Pons (tissue), 1 donor: ENCODE measurements around the gene NIPSNAP3A.

Source experiments
- DNase-seq: peaks from one replicate; pipeline ENCODE4 v3.0.0-alpha.2; 2016; ENCODE audit warnings: low spot score

The NIPSNAP3A gene

DNA sequence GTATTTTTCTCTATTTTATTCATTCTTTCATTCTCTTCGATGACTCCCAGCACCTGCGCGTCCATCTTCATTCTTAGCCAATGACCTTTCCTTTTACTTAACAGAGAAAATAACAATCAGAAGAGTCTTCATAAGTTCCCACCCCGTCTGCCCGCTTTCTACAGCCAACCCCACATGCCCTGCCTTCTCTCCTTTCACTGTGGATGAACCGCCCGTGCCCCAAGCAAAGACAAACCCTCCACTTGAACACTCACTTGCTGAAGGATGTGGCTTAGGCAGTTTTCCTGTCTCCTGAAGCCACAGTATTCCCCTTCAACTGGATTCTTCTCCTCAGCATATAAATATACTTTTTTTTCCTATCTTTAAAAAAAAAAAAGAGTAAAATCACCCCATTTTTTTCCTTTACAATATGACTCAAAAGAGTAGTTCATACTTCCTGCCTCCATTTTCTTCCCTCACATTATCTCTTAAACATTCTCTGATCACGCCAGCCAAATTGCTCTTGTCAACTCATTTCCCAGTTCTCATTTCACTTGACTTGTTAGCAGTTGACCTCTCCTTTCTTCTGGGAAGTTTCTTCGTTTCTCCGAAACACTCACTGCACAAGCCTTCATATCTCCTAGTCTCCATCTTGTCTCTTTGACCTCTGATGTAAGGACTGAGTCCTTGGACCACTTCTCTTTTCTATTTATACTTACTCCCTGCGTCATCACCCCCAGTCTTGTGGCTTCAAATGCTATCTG, 27.5 kb downstream of the NIPSNAP3A start:
- DNase-seq, result peak; percentile 72

GRCh38 chr9:104775574-104775936, 28.1 kb downstream of the NIPSNAP3A start:
- DNase-seq, result no peak

DNA sequence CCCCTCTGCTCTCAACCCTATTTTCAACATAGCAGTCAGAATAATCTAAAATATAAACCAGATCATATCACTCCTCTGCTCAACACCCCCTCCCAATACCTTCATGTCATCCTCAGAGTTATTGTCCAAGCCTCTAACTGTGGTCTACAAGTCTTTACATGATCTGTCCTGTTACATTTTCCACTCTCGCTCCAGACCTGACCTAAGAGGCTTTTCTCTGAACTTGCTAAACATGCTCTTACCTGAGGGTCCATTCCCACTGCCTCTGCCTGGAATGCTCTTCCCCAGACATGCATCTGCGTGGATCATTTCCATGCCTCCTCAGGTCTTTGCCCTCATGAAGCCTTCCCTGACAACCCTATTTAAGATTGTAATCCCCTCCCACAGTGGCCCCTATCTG, 28.5 kb downstream of the NIPSNAP3A start:
- DNase-seq, result no peak

- DNase-seq, result no peak
These were observed 29.3 kb downstream of the NIPSNAP3A start for GRCh38 chr9:104776797-104777196.

DNA sequence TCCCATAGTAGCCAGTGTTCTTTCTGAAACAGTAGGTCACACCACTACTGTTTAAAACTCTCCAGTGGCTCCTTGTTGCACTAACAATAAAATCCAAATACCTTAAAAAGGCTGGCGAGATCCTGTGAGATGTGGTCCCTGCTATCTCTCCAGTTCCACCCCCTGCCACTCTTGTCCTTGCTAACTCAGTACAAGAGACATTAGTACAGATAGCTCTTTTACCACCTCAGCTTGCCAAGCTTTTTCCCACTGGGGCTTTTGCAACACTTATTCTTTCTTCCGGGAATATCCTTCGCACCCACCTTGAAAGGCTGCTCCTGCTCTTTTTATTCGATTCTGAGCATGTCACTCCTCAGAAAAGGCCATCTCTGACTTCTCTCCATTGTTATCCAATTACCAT, 31.3 kb downstream of the NIPSNAP3A start:
- DNase-seq, result no peak

GRCh38 chr9:104779334-104779733, 31.9 kb downstream of the NIPSNAP3A start:
- no peak for DNase-seq

- DNase-seq, result peak; percentile 54
These were observed 32.6 kb downstream of the NIPSNAP3A start for GRCh38 chr9:104779946-104780535.

DNA sequence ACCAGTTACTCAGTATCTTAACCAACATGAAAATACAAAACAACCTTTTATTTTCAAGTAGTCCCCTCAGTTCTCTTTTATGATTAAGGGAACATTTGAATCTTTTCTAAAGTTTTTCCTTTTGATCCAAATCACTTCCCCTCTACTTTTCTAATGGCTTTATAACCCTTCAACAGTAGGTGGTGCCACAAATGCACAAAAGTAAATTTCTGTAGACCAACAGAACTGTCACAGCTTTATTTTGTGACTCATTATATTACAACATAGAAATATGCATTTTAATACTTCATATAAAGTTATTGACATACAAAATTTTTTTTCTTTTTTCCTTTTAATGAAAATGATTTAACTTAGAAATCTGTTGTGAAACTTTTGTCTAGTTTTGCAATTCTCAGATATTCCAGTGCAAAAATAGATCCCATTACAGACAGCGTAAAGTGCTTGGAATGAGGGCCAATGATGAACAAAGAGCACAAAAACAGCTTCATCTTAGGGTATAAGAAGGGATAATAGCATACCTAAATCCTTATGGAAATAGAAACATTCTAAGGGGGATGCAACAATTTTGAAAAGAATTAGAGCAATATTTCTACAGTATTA, 33.4 kb downstream of the NIPSNAP3A start:
- DNase-seq, result peak; percentile 72

- DNase-seq, result no peak
These were observed 36.1 kb downstream of the NIPSNAP3A start for GRCh38 chr9:104783588-104783987.

DNA sequence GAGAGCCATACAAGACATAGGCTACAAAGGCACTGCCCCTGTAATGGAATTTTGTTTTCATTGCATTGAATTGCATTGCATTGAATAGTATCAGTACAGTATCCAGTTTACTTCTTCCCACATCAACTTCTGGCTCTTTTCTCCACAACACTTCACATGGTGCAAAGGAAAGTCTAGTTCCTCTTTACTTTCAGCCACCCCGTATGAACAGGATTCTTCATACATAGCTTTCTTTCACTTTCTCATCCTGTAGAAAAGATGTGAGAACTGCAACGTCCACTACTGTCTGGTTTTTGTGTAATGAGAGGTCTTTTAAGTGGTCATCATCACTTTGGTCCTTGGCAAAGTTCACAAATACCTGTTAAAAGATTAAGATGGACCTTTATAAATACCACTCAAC, 36.6 kb downstream of the NIPSNAP3A start:
- peak; percentile 31 for DNase-seq

- DNase-seq, result no peak
These were observed 38.8 kb downstream of the NIPSNAP3A start for GRCh38 chr9:104786293-104786692.

DNA sequence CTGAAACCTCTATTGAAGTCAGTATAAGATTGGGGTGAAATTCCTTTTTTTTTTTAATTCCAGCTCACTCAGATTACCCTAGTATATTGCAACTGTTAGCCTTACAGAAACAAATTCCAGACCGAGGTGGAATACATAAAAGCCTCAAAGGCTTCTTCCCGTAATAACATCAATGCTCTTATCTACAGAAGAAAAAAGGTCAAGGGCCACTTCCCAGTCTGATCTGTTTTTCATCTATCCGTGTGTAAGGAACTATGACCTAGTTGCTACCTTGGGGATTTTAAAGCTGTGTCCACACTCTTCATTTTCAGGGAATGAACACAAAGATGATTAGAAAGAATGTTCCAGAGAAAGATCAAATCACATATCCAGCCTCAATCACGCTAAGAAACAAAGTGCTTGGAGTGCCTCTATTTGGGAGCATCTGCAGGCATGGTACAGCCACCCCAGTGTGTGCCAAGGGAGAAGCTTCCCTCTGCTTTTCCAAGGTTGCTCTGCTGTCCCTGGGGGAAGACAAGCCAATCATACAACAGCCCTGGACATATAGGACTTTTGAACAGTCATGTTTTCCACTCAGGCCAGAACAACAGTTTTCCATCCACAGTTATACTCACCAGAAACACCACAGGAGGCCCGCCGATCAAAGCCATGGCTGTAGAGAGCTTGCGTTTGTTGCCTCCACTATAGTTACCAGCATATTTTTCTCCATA, 40.0 kb downstream of the NIPSNAP3A start:
- DNase-seq, result no peak

GRCh38 chr9:104788251-104788650, 40.8 kb downstream of the NIPSNAP3A start:
- DNase-seq, result no peak

DNA sequence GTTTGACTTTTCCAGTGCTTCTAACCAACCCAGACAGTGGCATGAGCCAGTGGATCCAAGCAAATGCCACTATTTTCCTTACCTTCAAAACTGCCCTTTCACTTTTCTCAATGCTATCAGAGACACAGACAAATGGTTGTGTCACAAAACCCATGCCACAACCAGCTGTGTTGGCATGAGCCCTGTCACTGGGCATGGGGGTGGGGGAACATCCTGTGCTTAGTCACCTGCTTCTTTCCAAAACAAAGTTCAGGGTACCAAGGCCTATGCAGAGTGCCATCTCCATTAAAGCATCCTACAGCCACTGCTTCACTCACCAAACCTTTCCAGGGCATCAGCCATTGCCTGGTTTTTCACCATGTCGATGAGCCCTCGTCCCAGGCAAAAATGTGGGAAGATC, 46.6 kb downstream of the NIPSNAP3A start:
- no peak for DNase-seq

GRCh38 chr9:104795082-104795481, 47.6 kb downstream of the NIPSNAP3A start:
- DNase-seq, result no peak

GRCh38 chr9:104795857-104796256, 48.4 kb downstream of the NIPSNAP3A start:
- no peak for DNase-seq

GRCh38 chr9:104798209-104798995, 50.9 kb downstream of the NIPSNAP3A start:
- DNase-seq, result no peak

- DNase-seq, result no peak
These were observed 52.7 kb downstream of the NIPSNAP3A start for GRCh38 chr9:104800068-104800785.

- DNase-seq, result no peak
These were observed 54.6 kb downstream of the NIPSNAP3A start for GRCh38 chr9:104802110-104802509.

GRCh38 chr9:104802906-104803305, 55.4 kb downstream of the NIPSNAP3A start:
- no peak for DNase-seq

- DNase-seq, result no peak
These were observed 58.0 kb downstream of the NIPSNAP3A start for GRCh38 chr9:104805441-104805840.
